Thyroid gland (tissue), 4 donors: ENCODE data around the gene NCSTN. TPM values are rescaled to one million over a fixed set of nuclear protein-coding genes. Genes with fewer than 3 reads are reported as not detected.

ENCODE experiments used
- DNase-seq, 2 donors: peaks; one replicate each; pipeline ENCODE4 v3.0.0-alpha.2; 2019
- H3K27ac ChIP-seq, 3 donors: fragments of 200-600 bp; sonication (generic); 1 replicate in 2 of 3; 2 replicates in 1 of 3; pipeline ENCODE4 v1.5.1; 2016 to 2019; ENCODE audit warnings: mild to moderate bottlenecking in 1 of 3, moderate library complexity in 1 of 3
- H3K27me3 ChIP-seq: fragments of 200-600 bp; sonication (generic); one replicate; pipeline ENCODE4 v1.5.1; 2019
- H3K36me3 ChIP-seq, 2 donors: fragments of 200-600 bp; sonication (generic); one replicate each; pipeline ENCODE4 v1.5.1; 2016 to 2019
- H3K4me1 ChIP-seq, 2 donors: fragments of 200-600 bp; sonication (generic); one replicate each; pipeline ENCODE4 v1.5.1; 2017 to 2019
- H3K4me3 ChIP-seq, 3 donors: fragments of 200-600 bp; sonication (generic); replicated peaks in 1 of 3; 1 replicate in 2 of 3; 2 replicates in 1 of 3; pipeline ENCODE4 v1.5.1; 2016; ENCODE audit warnings: mild to moderate bottlenecking in 1 of 3
- H3K9me3 ChIP-seq: fragments of 200-600 bp; sonication (generic); one replicate; pipeline ENCODE4 v1.5.1; 2017
- CTCF ChIP-seq, 6 experiments: fragments of 200-600 bp in 3 of 6; fragments of 450-650 bp in 3 of 6; sonication (generic) in 3 of 6; IDR thresholded peaks; one replicate each; pipeline ENCODE4 v1.5.1; 2016 to 2019; ENCODE audit warnings: antibody characterized with exemption in 6 of 6, mild to moderate bottlenecking in 2 of 6, inconsistent platforms in 1 of 6, moderate library complexity in 1 of 6
- POLR2A ChIP-seq, 2 donors: fragments of 450-650 bp; IDR thresholded peaks; one replicate each; pipeline ENCODE4 v1.6.1; 2017; ENCODE audit warnings: antibody characterized with exemption in 2 of 2, mild to moderate bottlenecking in 2 of 2, moderate library complexity in 1 of 2
- WGBS, 2 donors: methylation state at CpG; one replicate each; pipeline ENCODE4 v1.1.5; 2017; 5-methylcytosine and 5-hydroxymethylcytosine counted together
- intact Hi-C: fragments of 100-400 bp; cut with DNase I; formaldehyde crosslinking; loops from one replicate; pipeline ENCODE4 v1.15.1; 2023
- total RNA-seq, 4 donors: library from RNA; depleted of rRNA; stranded (reverse); fragments of >200 nt; gene quantifications; one replicate each; pipeline ENCODE4 v1.2.3, GENCODE V29; 2016

NCSTN gene
- total RNA-seq, 4 donors from 2014 or later, result 50.8 to 80.1 (median 68.5) TPM

DNA sequence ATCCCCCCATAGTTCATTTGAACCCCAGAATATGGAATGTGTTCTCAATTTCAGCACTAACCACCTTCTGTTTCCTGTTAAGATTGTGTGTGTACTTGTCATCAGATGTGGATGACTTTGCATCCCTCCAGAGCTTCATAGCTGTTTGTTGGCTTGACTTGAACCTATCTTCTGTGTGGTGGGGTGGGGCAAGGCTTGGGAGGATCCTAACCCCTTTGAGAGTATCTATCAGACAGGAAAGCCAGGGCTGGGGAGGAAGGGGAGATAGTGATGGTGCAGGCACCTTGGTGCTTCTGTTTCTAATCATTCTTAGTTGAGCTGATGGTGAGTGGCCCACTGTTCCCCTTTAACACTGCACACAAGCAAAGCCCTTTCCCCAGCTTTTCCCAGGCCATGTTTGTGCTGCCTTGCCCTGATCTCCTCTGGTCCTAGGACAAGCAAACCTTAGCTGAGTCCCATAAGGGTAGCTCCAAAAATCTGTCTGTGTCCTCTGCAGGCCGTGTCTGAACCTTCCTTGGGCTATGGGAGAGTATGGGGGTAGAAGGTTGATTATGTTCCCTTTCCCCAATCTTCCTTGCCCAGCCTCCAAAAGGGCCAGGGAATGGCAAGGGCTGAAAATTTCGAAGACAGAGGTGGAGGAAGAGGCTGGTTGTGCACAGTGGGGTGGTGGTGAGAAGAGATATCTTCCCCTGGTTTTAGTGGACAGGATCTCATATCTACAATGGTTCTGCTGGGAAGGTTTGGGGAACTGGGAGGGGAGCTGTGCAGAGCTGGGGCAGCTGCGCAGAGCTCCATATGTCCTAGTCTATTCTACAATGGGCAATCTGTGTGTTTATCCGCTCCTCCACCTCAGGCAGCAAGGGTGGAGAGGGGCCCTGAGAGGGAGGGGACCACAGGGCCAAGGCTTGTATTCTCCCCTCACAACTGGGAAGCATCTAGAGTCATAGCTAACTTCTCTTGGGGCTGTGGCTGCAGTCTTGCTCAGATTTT lies 25.0 kb downstream of the NCSTN start:
- Histone ChIP-seq H3K27ac (no peak overlapping the region), H3K36me3 (no peaks in the 10 kb centered on the region), H3K4me3 (no peak overlapping the region), H3K4me1 (no peaks in the 10 kb centered on the region), H3K9me3 (no peaks in the 10 kb centered on the region), H3K27me3 (peaks cover 4% of the 10 kb centered on the region)
- intact Hi-C loops, result no loop called here
- WGBS, 2 donors, result 78 to 86% methylated on average over 4 of the region's 4 CpGs
- no peak for TF ChIP-seq CTCF (IDR thresholded peaks at IDR 0.05)
- TF ChIP-seq POLR2A (IDR thresholded peaks at IDR 0.05), result no peak
- no peak for DNase-seq

GRCh38 chr1:160369087-160369486 lies 25.9 kb downstream of the NCSTN start:
- Histone ChIP-seq H3K4me1 (no peaks in the 10 kb centered on the region), H3K27ac (no peak overlapping the region), H3K27me3 (peaks cover 4% of the 10 kb centered on the region), H3K9me3 (no peaks in the 10 kb centered on the region), H3K36me3 (no peaks in the 10 kb centered on the region), H3K4me3 (no peak overlapping the region)
- WGBS, 2 donors, result 77 to 88% methylated on average over 1 of the region's 1 CpG
- DNase-seq, result no peak
- intact Hi-C loops, result no loop called here
- TF ChIP-seq CTCF (IDR thresholded peaks at IDR 0.05), result no peak
- no peak for TF ChIP-seq POLR2A (IDR thresholded peaks at IDR 0.05)

DNA sequence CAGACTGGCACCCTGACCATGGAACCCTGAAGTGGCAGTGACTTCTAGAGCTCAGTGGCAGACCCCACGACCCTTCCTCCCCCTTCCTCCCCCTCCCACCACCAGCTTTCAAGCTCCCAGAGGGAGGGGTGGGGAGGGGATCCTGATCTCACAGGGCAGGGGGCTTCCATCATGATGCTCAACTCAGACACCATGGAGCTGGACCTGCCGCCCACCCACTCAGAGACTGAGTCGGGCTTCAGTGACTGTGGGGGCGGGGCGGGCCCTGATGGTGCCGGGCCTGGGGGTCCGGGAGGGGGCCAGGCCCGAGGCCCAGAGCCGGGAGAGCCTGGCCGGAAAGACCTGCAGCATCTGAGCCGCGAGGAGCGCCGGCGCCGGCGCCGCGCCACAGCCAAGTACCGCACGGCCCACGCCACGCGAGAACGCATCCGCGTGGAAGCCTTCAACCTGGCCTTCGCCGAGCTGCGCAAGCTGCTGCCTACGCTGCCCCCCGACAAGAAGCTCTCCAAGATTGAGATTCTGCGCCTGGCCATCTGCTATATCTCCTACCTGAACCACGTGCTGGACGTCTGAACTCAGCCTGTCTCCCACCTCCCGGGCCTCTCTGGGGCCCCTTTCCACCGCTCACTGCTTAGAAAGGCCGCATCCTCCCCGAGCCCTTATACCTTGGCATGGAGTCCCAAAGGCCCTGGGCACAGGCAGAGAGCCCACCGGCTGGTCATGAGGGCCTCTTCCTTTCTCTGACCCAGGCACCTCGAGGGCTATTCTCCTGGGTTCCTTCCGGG lies 27.6 kb downstream of the NCSTN start:
- WGBS, 2 donors, result 51 to 56% methylated on average over 28 to 37 of the region's 42 CpGs
- no peak for DNase-seq
- H3K27ac ChIP-seq, result no peak overlapping the region
- H3K27me3 ChIP-seq, result peaks cover 4% of the 10 kb centered on the region
- no peaks in the 10 kb centered on the region for H3K4me1 ChIP-seq
- intact Hi-C loops, result no loop called here
- no peak for TF ChIP-seq POLR2A (IDR thresholded peaks at IDR 0.05)
- TF ChIP-seq CTCF (IDR thresholded peaks at IDR 0.05), result no peak
- no peaks in the 10 kb centered on the region for H3K36me3 ChIP-seq
- H3K4me3 ChIP-seq, result no peak overlapping the region
- H3K9me3 ChIP-seq, result no peaks in the 10 kb centered on the region

- Histone ChIP-seq H3K4me3 (no peak overlapping the region), H3K4me1 (no peaks in the 10 kb centered on the region), H3K9me3 (no peaks in the 10 kb centered on the region), H3K27me3 (peaks cover 4% of the 10 kb centered on the region), H3K27ac (no peak overlapping the region), H3K36me3 (no peaks in the 10 kb centered on the region)
- TF ChIP-seq CTCF (IDR thresholded peaks at IDR 0.05) (no peak), POLR2A (IDR thresholded peaks at IDR 0.05) (no peak)
- no peak for DNase-seq
- intact Hi-C loops, result no loop called here
Observed at GRCh38 chr1:160371346-160371631, 28.1 kb downstream of the NCSTN start.

DNA sequence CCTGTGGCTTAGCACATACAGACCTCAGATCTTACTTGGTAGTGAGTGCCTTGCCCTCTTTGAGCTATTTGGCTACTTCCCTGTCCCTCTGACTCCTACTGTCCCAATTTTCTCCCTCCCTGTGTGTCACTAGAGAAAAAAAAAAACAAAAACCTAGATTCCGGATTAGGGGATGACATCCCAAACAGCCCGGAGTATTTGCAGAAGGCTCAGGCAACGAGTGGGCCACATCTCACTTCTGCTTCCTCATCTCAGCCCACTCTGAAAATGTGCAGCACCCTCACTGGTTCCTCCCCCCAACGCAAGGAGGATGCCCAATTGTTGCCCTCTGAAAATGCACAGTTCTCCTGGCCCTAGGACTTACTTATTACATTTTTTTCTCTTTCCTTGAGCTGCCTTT lies 28.6 kb downstream of the NCSTN start:
- no peak for TF ChIP-seq POLR2A (IDR thresholded peaks at IDR 0.05)
- no peaks in the 10 kb centered on the region for H3K36me3 ChIP-seq
- 85 to 86% methylated on average over 4 of the region's 4 CpGs for WGBS, 2 donors
- H3K4me1 ChIP-seq, result no peaks in the 10 kb centered on the region
- peaks cover 4% of the 10 kb centered on the region for H3K27me3 ChIP-seq
- no peaks in the 10 kb centered on the region for H3K9me3 ChIP-seq
- DNase-seq, result no peak
- no peak overlapping the region for H3K27ac ChIP-seq
- no peak overlapping the region for H3K4me3 ChIP-seq
- intact Hi-C loops, result no loop called here
